Karpas-422 (cell line): Measurements from ENCODE around the gene STK32B. TPM values are rescaled to one million over a fixed set of nuclear protein-coding genes. Genes with fewer than 3 reads are reported as not detected.
A peak's percentile ranks its signal among the peaks of the same experiment; 100 is the strongest.

Source experiments
- DNase-seq: peaks from one replicate; pipeline ENCODE4 v3.0.0-alpha.2; 2015
- H2AFZ ChIP-seq: fragments of 200-600 bp; sonication (generic); 2 replicates; pipeline ENCODE4 v1.6.1; 2014; ENCODE audit warnings: antibody characterized with exemption, low read length, mixed read lengths
- H3K27ac ChIP-seq: fragments of 200-600 bp; sonication (generic); 2 replicates; pipeline ENCODE4 v1.5.1; 2014; ENCODE audit warnings: mild to moderate bottlenecking, low read length, moderate library complexity
- H3K27me3 ChIP-seq: fragments of 200-600 bp; sonication (generic); 2 replicates; pipeline ENCODE4 v1.6.1; 2014; ENCODE audit warnings: low read length, mixed read lengths
- H3K36me3 ChIP-seq: fragments of 200-600 bp; sonication (generic); 2 replicates; pipeline ENCODE4 v1.6.1; 2014; ENCODE audit warnings: low read length, mixed read lengths; ENCODE audit not compliant: insufficient read depth
- H3K4me1 ChIP-seq: fragments of 200-600 bp; sonication (generic); 2 replicates; pipeline ENCODE4 v1.6.1; 2014; ENCODE audit warnings: mild to moderate bottlenecking, low read length, mixed read lengths
- H3K4me2 ChIP-seq: fragments of 200-600 bp; sonication (generic); 2 replicates; pipeline ENCODE4 v1.6.1; 2014; ENCODE audit warnings: low read length, low read depth, mild to moderate bottlenecking; ENCODE audit not compliant: poor library complexity, severe bottlenecking
- H3K4me3 ChIP-seq: fragments of 200-600 bp; sonication (generic); 2 replicates; pipeline ENCODE4 v1.5.1; 2014; ENCODE audit warnings: mild to moderate bottlenecking, antibody characterized with exemption, low read length, mixed read lengths
- H3K79me2 ChIP-seq: fragments of 200-600 bp; sonication (generic); 2 replicates; pipeline ENCODE4 v1.6.1; 2014; ENCODE audit warnings: mild to moderate bottlenecking, low read length, mixed read lengths
- H3K9ac ChIP-seq: fragments of 200-600 bp; sonication (generic); 2 replicates; pipeline ENCODE4 v1.6.0; 2014; ENCODE audit warnings: low read length
- H3K9me2 ChIP-seq: fragments of 200-600 bp; sonication (generic), shearing (Covaris generic); replicated peaks from 2 replicates; pipeline ENCODE4 v1.6.0; 2014; ENCODE audit warnings: mild to moderate bottlenecking, low read length, moderate library complexity; ENCODE audit not compliant: insufficient read depth
- H3K9me3 ChIP-seq: fragments of 300-700, 200-600 bp; sonication (generic); 2 replicates; pipeline ENCODE4 v1.6.1; 2014; ENCODE audit warnings: low read length, mixed read lengths
- H4K20me1 ChIP-seq: fragments of 200-600 bp; sonication (generic); 2 replicates; pipeline ENCODE4 v1.6.1; 2014; ENCODE audit warnings: mild to moderate bottlenecking, antibody characterized with exemption, low read length, low read depth; ENCODE audit not compliant: insufficient read depth
- total RNA-seq: library from RNA; depleted of rRNA; stranded (reverse); fragments of >200 nt; shearing (Covaris generic); gene quantifications from 2 replicates; pipeline ENCODE4 v1.2.3, GENCODE V29; 2014; ENCODE audit warnings: low replicate concordance

STK32B gene
- total RNA-seq, 1 experiment from 2014 or later, result not detected

- H4K20me1 ChIP-seq, result no peaks in the 10 kb centered on the region
- H3K27ac ChIP-seq, result no peak overlapping the region
- H3K4me1 ChIP-seq, result no peaks in the 10 kb centered on the region
- H3K79me2 ChIP-seq, result no peaks in the 10 kb centered on the region
- no peak overlapping the region for H3K9ac ChIP-seq
- no peaks in the 10 kb centered on the region for H3K36me3 ChIP-seq
- no peak overlapping the region for H2AFZ ChIP-seq
- peak; percentile 62 for DNase-seq
- no peak overlapping the region for H3K4me3 ChIP-seq
- H3K27me3 ChIP-seq, result no peaks in the 10 kb centered on the region
- H3K9me3 ChIP-seq, result no peaks in the 10 kb centered on the region
- H3K4me2 ChIP-seq, result no peak overlapping the region
- H3K9me2 ChIP-seq, result no peaks in the 10 kb centered on the region
Measured at GRCh38 chr4:5389756-5390310, 338.6 kb downstream of the STK32B start.

GRCh38 chr4:5391492-5391891 is 340.2 kb downstream of the STK32B start:
- DNase-seq, result no peak
- Histone ChIP-seq H3K9me3 (no peaks in the 10 kb centered on the region), H3K27me3 (no peaks in the 10 kb centered on the region), H3K9me2 (no peaks in the 10 kb centered on the region), H3K4me3 (no peak overlapping the region), H3K79me2 (no peaks in the 10 kb centered on the region), H3K4me1 (no peaks in the 10 kb centered on the region), H3K36me3 (no peaks in the 10 kb centered on the region), H2AFZ (no peak overlapping the region), H3K9ac (no peak overlapping the region), H4K20me1 (no peaks in the 10 kb centered on the region), H3K4me2 (no peak overlapping the region), H3K27ac (no peak overlapping the region)

- Histone ChIP-seq H3K4me3 (no peak overlapping the region), H3K79me2 (no peaks in the 10 kb centered on the region), H3K4me1 (no peaks in the 10 kb centered on the region), H3K4me2 (no peak overlapping the region), H3K36me3 (no peaks in the 10 kb centered on the region), H3K9me2 (no peaks in the 10 kb centered on the region), H3K27ac (no peak overlapping the region), H2AFZ (no peak overlapping the region), H4K20me1 (no peaks in the 10 kb centered on the region), H3K9me3 (no peaks in the 10 kb centered on the region), H3K9ac (no peak overlapping the region), H3K27me3 (no peaks in the 10 kb centered on the region)
- no peak for DNase-seq
Measured at GRCh38 chr4:5393911-5394513, 342.7 kb downstream of the STK32B start.

- no peaks in the 10 kb centered on the region for H3K4me1 ChIP-seq
- no peaks in the 10 kb centered on the region for H3K27me3 ChIP-seq
- no peak overlapping the region for H3K27ac ChIP-seq
- H3K4me3 ChIP-seq, result no peak overlapping the region
- 0 out of 2 replicates have a peak, but pooled peaks cover 4% of the 10 kb centered on the region for H4K20me1 ChIP-seq
- DNase-seq, result no peak
- H3K36me3 ChIP-seq, result no peaks in the 10 kb centered on the region
- no peaks in the 10 kb centered on the region for H3K9me2 ChIP-seq
- no peaks in the 10 kb centered on the region for H3K79me2 ChIP-seq
- no peaks in the 10 kb centered on the region for H3K9me3 ChIP-seq
- no peak overlapping the region for H2AFZ ChIP-seq
- H3K4me2 ChIP-seq, result no peak overlapping the region
- no peak overlapping the region for H3K9ac ChIP-seq
Measured at GRCh38 chr4:5395781-5396180, 344.5 kb downstream of the STK32B start.

GRCh38 chr4:5398056-5398455 is 346.8 kb downstream of the STK32B start:
- Histone ChIP-seq H3K27me3 (no peaks in the 10 kb centered on the region), H3K79me2 (no peaks in the 10 kb centered on the region), H3K27ac (no peak overlapping the region), H3K9ac (no peak overlapping the region), H3K9me2 (no peaks in the 10 kb centered on the region), H3K4me2 (no peak overlapping the region), H3K9me3 (no peaks in the 10 kb centered on the region), H4K20me1 (0 out of 2 replicates have a peak, but pooled peaks cover 4% of the 10 kb centered on the region), H3K4me1 (no peaks in the 10 kb centered on the region), H3K4me3 (no peak overlapping the region), H3K36me3 (no peaks in the 10 kb centered on the region), H2AFZ (no peak overlapping the region)
- DNase-seq, result no peak

GRCh38 chr4:5399124-5399523 is 347.8 kb downstream of the STK32B start:
- no peaks in the 10 kb centered on the region for H3K79me2 ChIP-seq
- no peak overlapping the region for H2AFZ ChIP-seq
- no peak overlapping the region for H3K4me3 ChIP-seq
- no peaks in the 10 kb centered on the region for H3K9me3 ChIP-seq
- 0 out of 2 replicates have a peak, but pooled peaks cover 4% of the 10 kb centered on the region for H4K20me1 ChIP-seq
- H3K4me2 ChIP-seq, result no peak overlapping the region
- H3K36me3 ChIP-seq, result no peaks in the 10 kb centered on the region
- H3K27me3 ChIP-seq, result no peaks in the 10 kb centered on the region
- no peak overlapping the region for H3K27ac ChIP-seq
- H3K4me1 ChIP-seq, result no peaks in the 10 kb centered on the region
- H3K9ac ChIP-seq, result no peak overlapping the region
- no peak for DNase-seq
- H3K9me2 ChIP-seq, result no peaks in the 10 kb centered on the region

- Histone ChIP-seq H3K36me3 (no peaks in the 10 kb centered on the region), H3K27me3 (no peaks in the 10 kb centered on the region), H3K27ac (no peak overlapping the region), H3K9me2 (no peaks in the 10 kb centered on the region), H3K4me3 (no peak overlapping the region), H4K20me1 (0 out of 2 replicates have a peak, but pooled peaks cover 4% of the 10 kb centered on the region), H3K9me3 (no peaks in the 10 kb centered on the region), H3K4me2 (no peak overlapping the region), H2AFZ (no peak overlapping the region), H3K9ac (no peak overlapping the region), H3K79me2 (no peaks in the 10 kb centered on the region), H3K4me1 (no peaks in the 10 kb centered on the region)
- DNase-seq, result peak; percentile 79
Measured at GRCh38 chr4:5399790-5400421, 348.6 kb downstream of the STK32B start.

- no peak overlapping the region for H3K9ac ChIP-seq
- H3K27me3 ChIP-seq, result no peaks in the 10 kb centered on the region
- no peaks in the 10 kb centered on the region for H3K9me2 ChIP-seq
- DNase-seq, result no peak
- H2AFZ ChIP-seq, result no peak overlapping the region
- H4K20me1 ChIP-seq, result 0 out of 2 replicates have a peak, but pooled peaks cover 4% of the 10 kb centered on the region
- H3K27ac ChIP-seq, result no peak overlapping the region
- H3K4me3 ChIP-seq, result no peak overlapping the region
- no peaks in the 10 kb centered on the region for H3K36me3 ChIP-seq
- no peaks in the 10 kb centered on the region for H3K79me2 ChIP-seq
- no peaks in the 10 kb centered on the region for H3K9me3 ChIP-seq
- no peaks in the 10 kb centered on the region for H3K4me1 ChIP-seq
- H3K4me2 ChIP-seq, result no peak overlapping the region
Measured at GRCh38 chr4:5403746-5404497, 352.6 kb downstream of the STK32B start.
